HuH-7.5 (cell line): ENCODE results near the gene TANC1.
A peak's percentile ranks its signal among the peaks of the same experiment; 100 is the strongest.

Source experiments
- DNase-seq: peaks from one replicate; pipeline ENCODE4 v3.0.0; 2011; ENCODE audit warnings: low spot score

Gene TANC1

DNA sequence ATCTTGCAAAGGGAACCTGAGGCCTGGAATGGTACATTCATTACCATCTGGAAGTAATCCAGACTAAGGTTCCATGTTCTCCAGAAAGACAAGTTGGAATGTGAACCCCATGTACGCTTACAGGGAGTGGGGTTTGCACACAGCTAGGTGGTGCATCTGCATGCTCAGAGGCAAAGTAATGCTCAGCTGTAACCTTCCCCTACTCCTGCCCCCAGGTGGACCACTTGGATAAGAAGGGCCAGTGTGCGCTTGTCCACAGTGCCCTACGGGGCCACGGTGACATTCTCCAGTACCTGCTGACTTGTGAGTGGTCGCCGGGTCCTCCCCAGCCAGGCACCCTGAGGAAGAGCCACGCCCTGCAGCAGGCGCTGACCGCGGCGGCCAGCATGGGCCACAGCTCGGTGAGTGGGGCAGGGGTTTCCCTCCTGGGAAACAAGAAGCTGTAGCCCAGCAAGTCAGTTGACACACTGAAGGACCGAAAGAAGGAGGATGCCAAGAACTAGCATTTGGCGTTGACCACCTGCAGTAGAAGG is 228.0 kb downstream of the TANC1 start:
- DNase-seq: no peak

DNA sequence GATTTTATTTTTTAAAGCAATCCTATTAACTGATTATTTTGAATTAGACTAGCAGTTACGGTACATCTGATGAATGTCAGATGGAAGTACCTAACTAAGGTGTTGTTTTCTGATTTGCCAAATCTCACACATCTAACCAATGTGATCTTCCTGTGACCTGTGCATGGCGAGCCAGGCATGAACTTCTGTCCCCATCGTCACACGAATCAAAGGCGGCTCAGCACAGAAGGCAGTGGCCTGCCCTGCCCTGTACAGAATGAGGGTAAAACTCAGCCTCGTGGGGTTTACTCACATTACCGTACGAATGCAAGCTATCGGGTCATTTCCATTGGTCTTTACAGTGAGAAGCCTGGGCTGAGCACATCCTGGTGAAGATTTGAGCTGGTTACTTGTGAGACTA is 230.8 kb downstream of the TANC1 start:
- no peak for DNase-seq

DNA sequence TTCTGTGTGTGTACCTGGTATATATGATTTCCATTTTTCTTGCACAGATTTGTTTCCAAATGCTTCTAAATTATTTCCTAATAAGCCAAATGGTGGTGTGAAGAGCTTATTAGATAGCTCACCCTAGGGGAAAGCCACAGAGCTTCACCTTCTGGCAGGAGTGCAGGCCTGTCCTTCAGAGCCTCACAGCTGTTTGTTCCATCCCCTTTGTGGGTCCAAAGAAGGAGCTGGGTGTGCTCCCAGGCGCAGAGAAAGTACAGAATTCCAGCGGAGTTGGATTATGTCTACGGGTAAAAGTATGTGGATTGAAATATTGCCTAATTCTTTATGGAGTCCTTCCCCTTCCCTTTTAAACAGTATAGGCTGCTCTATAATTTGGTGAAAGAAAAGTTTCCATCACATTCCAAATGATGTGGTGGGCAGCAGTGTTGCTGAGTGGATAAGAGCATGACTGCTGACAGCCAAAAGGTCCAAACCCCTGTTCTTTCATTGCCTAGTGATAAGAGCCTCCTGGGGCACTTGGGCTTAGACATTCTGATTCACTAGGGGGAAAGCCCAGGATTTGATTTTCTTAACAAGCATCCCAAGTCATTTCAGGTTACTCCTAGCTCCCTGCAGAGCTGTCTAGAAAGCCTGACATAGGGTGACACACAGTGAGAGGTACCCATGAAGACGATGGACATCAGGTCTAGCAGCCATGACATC is 231.5 kb downstream of the TANC1 start:
- DNase-seq: no peak

DNA sequence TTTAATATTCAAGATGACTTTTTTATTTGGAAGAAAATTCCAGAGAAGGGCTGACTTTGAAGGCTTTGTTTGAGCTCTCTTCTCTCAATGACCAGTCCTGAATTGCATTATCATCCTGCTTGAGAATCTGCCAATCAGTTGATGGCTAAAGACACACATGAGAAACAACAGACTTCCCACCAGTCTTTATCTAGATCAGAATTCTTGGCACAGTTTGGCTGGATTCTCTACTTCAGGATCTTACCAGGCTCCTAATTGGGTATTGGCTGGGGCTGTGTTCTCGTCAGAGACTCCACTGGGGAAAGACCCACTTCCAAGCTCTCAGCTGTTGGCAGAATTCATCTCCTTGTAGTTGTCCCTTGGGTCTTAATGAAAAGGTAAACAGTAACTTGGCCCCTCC is 232.1 kb downstream of the TANC1 start:
- no peak for DNase-seq

DNA sequence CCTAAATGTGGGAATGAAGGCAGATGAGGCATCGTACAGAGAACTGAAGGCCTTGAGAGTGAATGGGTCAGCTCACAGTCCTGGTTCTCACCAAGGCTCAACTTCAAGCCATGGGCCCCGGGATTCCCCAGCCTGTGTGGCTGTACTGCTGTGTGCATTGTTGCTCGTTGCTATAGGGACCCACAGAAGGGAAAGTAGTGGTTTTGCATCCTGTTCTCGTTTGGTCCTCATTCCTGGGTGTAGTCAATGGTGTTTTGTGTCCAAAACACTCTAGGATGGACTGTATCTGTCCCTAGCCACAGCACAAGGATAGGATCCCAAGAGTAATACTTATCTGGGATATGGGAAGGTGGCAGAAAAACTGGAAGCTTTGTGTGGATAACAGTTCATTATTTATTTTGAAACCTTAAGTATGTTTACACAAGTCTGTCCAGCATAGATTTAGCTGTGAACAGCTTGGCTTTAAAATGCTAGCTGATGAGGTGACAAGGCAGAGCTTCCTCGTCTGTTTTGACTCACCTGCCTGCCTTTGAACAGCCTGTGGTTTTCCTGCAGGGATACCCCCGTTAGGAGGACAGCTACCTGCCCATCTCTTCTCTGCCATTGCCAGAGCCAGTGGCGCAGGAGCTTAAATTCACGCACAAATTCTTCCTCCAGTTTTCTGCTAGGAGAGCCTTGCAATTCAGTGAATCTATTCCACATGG is 233.1 kb downstream of the TANC1 start:
- no peak for DNase-seq

DNA sequence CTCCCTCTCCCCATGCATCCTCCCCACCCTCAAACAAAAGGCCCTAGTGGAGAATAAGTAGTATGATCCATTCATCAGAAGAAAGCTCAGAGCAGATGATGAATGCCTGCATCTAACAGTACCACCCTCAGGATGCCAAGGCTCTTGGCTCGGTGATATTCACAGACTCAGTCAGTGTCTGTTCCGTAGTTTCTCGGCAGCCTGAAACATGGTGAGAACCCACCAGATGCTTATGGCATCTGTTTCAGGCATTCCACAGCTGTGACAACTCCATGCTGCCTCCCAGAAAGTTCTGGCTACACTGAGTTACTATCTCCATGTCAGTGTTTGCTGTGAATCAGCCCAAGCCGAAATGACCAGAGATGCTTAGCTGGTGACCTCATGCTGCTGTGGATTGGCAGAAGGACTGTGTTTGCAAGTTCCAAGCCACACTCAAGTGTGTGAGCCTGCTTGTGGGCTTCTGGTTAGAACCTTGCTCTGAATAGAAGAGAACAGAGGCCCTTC is 234.2 kb downstream of the TANC1 start:
- DNase-seq: no peak

DNA sequence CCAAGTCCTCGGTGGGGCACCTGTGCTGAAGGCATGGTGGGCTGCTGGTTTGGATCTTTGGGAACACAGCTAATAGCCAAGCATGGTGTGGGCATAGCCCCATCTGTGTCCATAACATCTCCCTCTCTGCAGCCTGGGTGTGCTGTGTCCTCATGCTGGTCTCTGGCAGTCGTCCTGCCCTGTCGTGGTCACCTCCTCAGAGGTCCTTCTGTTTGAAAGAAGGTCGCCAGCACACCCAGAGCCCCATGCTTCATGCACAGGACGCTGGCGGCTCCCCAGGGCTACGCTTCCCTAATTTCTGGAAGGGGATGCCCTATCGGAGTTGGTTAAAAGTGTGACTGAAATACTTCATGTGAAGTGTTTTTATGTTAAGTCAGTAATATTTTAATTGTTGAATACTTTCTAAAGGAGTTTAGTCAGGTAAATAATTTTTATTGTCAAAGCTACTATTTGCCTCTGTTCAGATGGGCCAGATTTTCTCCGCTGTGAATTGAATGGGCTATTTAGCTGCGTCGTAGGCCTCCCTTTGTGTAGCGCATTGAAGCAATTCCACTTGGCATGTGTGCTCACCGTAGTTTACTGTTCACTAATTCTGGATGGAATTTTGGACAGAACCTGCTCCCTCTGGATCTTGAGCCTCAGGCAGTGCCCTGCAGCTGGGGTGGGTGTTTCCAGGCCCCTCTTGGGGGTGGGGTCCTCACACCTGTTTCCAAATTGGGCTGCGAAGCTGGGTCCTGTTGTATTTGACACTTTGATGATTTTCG is 236.1 kb downstream of the TANC1 start:
- no peak for DNase-seq

DNA sequence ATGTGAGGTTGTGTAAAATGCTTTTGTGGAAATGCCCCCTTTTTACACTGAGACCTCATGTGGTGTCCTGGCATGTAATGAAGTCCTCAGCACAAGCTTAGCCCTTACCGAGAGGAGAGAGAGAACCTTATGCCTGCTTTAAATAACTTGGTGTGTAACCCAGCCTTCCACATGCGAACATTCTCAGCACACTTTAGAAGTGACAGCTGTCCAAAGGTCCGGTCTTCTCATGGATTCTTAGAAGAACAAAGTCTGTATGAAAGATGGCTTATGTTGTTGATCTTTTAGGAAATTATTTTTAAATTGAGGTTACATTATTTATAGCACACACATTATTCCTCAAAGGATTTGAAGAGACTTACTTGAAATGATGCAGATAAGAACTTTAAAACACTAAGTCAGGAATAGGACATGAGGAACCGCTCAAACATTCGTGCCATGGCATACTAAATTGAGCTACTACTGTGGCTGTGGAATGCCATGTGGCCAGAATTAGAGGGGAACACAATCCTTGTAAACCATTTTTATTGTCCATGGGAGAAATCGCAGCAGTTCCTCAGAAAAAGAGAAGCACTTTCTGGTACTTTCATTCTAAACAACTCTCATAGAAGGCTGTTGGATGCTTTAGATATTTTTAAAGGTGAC is 238.4 kb downstream of the TANC1 start:
- no peak for DNase-seq

DNA sequence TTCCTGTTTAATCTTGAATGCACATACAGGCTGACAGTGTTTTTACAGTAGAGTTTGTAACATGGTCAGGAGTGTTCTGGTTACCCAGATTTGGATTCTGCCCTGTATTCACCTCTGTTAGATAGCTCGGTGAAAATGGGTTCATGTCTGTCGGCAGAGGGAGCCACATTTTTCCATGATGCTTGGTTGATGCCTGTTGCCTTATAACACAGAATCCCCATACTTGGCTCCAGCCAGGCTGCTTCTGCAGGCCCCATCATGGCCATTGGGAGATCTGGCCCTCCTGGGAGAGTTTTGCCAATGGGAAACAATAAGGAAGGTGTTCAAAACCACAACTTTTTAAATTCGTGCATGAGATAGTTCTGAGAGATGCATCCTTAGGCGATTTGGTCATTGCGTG is 240.0 kb downstream of the TANC1 start:
- no peak for DNase-seq

DNA sequence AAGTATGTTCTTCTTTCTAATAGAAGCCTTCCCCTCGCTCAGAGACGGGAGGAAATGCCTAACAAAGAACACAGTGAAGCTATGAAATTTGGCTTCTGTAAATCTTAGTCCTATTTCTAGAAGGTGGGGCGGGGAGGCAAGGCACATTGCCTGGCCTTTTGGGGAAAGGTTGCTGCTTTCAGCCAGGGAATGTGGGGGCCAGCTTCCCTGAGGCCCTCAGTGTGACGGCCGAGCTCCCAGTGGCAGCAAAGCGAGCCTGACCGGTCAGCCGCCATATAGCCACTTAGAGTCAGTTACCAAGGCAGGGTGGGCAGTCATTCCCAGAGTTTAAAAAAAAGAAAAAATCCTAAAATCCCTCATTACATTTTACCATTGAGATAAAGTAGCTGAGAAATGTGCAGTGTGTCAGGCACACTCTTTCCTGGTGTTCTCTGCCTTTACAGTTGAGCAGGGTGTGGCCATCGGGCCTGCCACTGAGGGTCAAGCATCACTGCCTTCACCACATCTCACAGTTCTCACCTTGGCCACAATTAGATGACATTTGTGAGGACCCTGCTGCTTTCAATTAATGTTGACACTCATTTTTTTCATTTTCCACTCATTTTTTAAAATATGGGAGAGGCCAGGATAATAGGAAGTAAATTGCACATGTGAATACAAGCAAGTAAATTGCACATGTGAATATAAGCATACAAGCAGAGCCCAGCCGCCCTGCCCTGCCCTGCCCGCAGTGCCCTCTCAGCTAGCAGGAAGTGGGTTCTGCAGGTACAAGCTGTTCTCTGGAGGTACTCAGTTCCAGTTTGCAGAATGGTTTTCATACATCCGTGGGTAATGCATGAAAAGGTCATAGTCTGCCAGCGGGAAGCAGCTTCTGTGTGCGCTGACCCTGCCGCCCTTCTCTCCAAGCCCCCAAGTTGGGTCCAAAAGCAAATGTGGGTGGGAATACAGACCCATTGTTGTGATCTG is 241.2 kb downstream of the TANC1 start:
- no peak for DNase-seq

DNA sequence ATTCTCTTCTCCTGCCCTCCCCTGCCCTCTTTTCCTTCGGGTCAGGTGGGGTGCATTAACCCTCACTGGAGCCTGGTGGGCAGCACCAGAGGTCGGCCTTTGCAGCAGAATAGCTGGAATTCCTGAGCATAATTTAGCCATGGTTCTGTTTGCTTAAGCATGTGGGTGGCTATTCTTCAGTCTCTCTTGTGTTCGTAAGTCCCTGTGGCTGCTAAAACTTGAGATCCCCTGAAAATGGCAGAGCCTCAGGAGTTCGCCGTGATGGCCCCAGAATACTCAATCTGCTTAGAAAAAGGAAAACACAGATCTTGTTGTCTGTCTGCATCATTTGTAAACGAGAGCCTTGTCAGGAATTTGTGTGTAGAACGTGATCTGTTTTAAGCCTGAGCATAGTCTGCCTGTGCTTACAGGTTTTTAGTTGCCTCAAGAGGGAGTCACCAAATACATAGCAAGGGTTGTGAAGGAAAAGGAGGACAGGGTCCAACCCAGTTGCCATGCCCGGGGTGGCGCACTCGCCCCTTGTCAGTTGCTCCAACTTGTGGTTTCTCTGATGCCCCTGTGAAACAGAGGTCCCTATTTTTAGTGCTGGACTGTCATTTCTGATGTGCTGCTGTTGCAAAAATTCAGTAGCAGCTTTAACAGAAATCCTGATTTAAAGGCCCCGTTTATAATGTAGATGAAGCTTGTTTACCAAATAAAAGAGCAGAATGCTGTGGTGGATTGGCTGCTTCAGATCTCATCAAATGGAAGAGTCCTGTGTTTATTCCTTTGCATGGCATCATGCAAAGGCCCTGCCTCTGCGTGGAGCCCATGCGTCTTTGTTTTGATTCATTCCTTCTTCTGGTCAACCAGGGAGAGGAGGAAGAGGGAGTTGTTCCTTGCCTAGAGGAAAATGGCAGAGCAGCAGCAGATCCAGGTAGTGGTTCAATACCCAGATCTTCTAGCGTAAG is 243.3 kb downstream of the TANC1 start:
- DNase-seq: peak; percentile 54

DNA sequence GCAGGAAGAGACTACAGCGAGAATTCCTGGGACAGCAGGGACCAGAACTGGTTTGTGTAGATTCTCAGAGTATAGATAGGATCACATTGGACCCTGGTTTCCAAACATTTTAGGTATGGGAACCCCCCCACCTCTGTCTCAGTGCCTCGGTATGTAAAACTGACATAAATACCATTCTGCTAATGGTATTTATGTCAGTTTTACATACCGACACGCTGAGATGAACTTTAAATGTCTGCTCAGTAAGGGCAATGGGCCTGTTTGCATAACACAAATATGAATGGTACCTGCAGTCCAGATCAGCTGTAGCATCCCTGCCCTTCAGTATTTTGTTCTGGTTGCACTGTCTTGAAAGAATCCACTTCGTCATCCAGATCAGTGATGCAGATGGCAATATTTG is 244.9 kb downstream of the TANC1 start:
- DNase-seq: no peak

DNA sequence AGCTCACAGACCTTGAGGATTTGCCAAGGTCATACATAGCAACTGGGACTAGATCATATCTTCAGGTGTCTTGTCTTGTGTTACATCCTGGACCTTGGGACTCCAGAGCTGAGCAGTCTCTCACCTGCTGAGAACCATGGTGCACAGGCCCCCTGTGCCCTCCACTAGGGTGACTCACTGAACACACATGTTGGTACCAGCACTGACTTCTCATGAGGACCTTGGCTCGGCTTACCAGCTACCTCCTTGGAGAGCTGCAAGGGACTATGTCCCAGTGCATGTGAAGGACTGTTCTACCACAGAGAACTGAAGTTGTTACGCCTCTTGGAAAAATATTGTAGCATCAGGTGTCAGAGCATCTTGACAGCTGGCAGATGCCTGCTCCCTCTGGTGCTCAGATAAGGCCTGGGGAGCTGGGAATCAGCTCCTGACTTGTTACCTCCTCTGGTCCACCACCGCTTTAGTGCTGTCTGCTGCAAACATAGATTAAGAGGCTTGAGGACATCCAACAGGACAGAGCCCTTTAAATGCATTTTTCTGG is 246.0 kb downstream of the TANC1 start:
- DNase-seq: no peak

DNA sequence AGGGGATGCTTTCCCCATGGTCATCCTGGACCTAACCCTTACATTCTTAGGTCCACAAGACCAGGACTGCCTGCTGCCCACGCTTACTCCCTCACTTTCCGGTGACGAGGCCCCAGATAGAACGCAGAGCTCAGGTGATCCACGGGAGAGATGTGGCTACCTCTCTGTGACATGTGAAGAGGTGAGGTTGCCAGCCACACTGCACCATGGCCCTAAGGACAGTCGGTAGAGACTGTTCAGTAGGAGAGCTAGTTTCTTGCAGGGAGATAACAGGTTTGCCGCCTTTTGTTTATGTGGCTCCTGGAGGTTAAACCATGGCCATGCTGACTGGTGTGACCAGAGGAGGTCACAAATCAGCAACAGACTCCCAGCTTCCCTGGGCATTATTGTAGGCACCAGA is 246.7 kb downstream of the TANC1 start:
- no peak for DNase-seq

DNA sequence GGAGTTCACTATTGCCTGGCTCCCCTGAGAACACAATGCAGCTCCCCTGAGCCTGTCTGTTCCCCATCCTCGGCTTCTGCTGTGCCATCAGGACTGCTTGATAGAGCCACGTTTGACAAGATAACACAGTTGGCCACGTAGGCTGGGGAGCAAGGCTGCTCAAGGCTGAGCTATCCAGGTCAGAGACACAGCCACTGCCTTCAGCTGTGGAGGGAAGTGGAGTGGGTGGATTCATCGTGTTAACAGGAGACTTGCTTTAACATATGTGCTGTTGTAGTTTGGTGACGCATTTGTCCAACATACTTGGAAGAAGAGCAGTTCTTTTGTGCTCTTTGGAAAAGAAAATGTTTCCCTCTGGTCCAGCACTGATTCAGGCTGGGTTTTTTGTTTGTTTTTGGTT is 249.2 kb downstream of the TANC1 start:
- DNase-seq: no peak

DNA sequence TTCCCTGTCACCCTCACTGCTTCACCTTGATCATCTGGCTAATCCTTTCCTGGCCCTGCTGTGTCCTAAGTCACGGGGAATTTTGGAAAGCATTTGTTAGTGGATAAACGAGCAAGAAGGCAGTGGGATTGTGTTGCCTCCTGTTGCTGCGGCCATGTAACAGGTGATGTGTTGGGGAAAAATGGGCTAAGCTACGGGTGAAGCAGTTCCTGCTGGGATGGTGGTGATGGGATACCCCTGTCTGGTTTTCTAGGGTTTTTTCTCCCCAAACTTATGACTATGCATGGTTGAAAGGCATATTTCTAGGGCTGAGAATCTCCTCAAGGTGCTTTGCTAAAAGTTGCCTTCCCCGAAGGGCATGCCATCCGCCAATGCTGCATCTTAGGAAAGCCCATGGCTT is 249.9 kb downstream of the TANC1 start:
- no peak for DNase-seq

DNA sequence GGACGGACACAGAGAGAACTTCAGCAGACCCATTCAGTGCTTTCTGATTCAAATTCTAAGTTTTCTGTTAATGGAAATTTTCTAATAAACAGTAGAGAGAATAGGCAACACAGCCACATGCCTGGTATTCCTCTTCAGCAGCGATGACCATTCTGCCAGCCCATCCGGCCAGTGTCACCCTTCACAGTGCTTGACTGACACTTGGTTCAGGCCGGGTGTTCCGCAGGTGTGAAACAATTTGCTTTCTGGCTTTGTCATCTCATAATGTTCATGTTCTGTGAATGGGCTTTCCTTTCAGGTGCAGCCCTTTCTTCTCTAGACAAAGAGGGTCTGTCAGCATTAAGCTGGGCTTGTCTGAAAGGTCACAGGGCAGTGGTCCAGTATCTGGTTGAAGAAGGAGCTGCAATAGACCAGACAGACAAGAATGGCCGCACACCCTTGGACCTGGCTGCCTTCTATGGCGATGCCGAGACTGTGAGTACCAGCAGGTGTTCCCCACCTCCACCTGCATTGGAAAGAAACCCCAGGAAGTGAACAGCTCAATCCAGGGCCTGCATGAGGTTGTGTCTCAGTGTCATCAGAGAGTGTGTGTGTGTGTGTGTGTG is 251.1 kb downstream of the TANC1 start:
- no peak for DNase-seq

DNA sequence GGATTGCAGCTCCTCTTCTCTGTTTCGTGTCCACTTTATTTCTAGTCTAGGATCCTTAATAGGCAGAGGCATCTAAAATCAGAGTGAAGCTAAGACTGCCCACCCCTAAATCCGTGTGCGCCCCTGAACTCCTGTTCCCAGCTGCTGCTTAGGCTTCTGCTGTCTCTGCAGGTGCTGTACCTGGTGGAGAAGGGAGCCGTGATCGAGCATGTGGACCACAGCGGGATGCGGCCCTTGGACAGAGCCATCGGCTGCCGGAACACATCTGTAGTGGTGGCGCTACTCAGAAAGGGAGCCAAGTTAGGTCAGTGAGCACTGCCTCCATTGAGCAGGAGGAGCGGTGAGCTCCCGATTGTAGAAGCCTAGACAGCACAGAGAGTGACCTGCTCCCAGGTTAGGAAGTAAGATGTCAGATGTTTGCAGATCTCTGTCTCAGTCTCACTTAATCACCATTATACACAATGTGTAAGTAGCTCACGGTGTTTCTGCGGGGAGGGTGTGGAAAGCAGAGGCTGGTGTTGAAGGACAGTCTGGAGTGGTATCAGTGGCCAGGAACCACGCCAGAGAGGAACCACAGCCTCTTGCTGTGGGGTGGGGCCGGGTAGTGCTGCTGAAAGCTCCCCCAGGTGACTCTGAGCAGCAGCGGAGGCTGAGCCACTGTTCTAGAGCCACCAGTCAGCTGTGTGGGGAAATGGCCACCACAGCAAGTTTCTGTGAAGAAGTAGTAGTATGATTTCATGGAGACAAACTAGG is 255.8 kb downstream of the TANC1 start:
- DNase-seq: no peak
